Tongue (tissue), 2 donors: Measurements from ENCODE around the gene SRP54. TPM values are rescaled to one million over a fixed set of nuclear protein-coding genes. Genes with fewer than 3 reads are reported as not detected.
"Not testable (repeated sequence)": the region's sequence is repeated elsewhere in the genome, so short reads cannot be mapped to it uniquely, and the experiment has no call there.

Experiments used
- DNase-seq: peaks from one replicate; pipeline ENCODE4 v3.0.0-alpha.2; 2015
- total RNA-seq: library from RNA; depleted of rRNA; stranded (reverse); fragments of >200 nt; gene quantifications from one replicate; pipeline ENCODE4 v1.2.3, GENCODE V29; 2014

The SRP54 gene
- total RNA-seq: 79.3 TPM

- peak; percentile 99 for DNase-seq
Observed at GRCh38 chr14:34982421-34983147, at the start of gene SRP54. Gene SRP54 (plus strand): TSS chr14:34982992. CDS start chr14:34996710, 13,718 bp downstream.

GRCh38 chr14:34933301-34933700 lies 49.5 kb upstream of the SRP54 start:
- DNase-seq: no peak

- no peak for DNase-seq
Observed at GRCh38 chr14:34935488-34935887, 47.3 kb upstream of the SRP54 start.

GRCh38 chr14:34937442-34937841 lies 45.4 kb upstream of the SRP54 start:
- DNase-seq: no peak

GRCh38 chr14:34937876-34938275 lies 44.9 kb upstream of the SRP54 start:
- DNase-seq: no peak

- DNase-seq: no peak
Observed at GRCh38 chr14:34943506-34943905, 39.3 kb upstream of the SRP54 start.

- DNase-seq: no peak
Observed at GRCh38 chr14:34944744-34945143, 38.0 kb upstream of the SRP54 start.

- no peak for DNase-seq
Observed at GRCh38 chr14:34946699-34947098, 36.1 kb upstream of the SRP54 start.

- no peak for DNase-seq
Observed at GRCh38 chr14:34951286-34951685, 31.5 kb upstream of the SRP54 start.

GRCh38 chr14:34956931-34957330 lies 25.9 kb upstream of the SRP54 start:
- no peak for DNase-seq

GRCh38 chr14:34957771-34958286 lies 25.0 kb upstream of the SRP54 start:
- no peak for DNase-seq

GRCh38 chr14:34962106-34962505 lies 20.7 kb upstream of the SRP54 start:
- DNase-seq: not testable (repeated sequence)

GRCh38 chr14:34964977-34965764 lies 17.6 kb upstream of the SRP54 start:
- no peak for DNase-seq

- DNase-seq: no peak
Observed at GRCh38 chr14:34965912-34966311, 16.9 kb upstream of the SRP54 start.

GRCh38 chr14:34966413-34966812 lies 16.4 kb upstream of the SRP54 start:
- no peak for DNase-seq

GRCh38 chr14:34970665-34971064 lies 12.1 kb upstream of the SRP54 start:
- no peak for DNase-seq

GRCh38 chr14:34971381-34971780 lies 11.4 kb upstream of the SRP54 start:
- no peak for DNase-seq

GRCh38 chr14:34971801-34972200 lies 11.0 kb upstream of the SRP54 start:
- no peak for DNase-seq

- DNase-seq: no peak
Observed at GRCh38 chr14:34978444-34978843, 4.3 kb upstream of the SRP54 start.

- DNase-seq: no peak
Observed at GRCh38 chr14:34980337-34980900, 2.4 kb upstream of the SRP54 start.

- no peak for DNase-seq
Observed at GRCh38 chr14:34981743-34982420, 910 bp upstream of the SRP54 start.

- DNase-seq: no peak
Observed at GRCh38 chr14:34983148-34983760, 462 bp downstream of the SRP54 start.
